Activated CD4-positive, alpha-beta T cell treated with anti-CD3 and anti-CD28 coated beads, Interleukin-2, amount 10 ng/mL, durations not matched to agents 24 days and 14 days (primary cell): ENCODE measurements around the gene PTPRD. TPM values are rescaled to one million over a fixed set of nuclear protein-coding genes. Genes with fewer than 3 reads are reported as not detected.

Experiments
- DNase-seq: peaks from one replicate; pipeline ENCODE4 v3.0.0; 2022
- H3K27ac Mint-ChIP-seq: one replicate; pipeline ENCODE4 v1.8.0; 2022; ENCODE audit warnings: mild to moderate bottlenecking, mixed read lengths
- H3K27me3 Mint-ChIP-seq: one replicate; pipeline ENCODE4 v1.8.0; 2022; ENCODE audit warnings: mixed read lengths
- H3K36me3 Mint-ChIP-seq: one replicate; pipeline ENCODE4 v1.8.0; 2022; ENCODE audit warnings: low read depth, mild to moderate bottlenecking, mixed read lengths
- H3K4me1 Mint-ChIP-seq: one replicate; pipeline ENCODE4 v1.8.0; 2021; ENCODE audit warnings: mixed read lengths
- H3K4me3 Mint-ChIP-seq: one replicate; pipeline ENCODE4 v1.8.0; 2022; ENCODE audit warnings: mild to moderate bottlenecking, moderate library complexity, mixed read lengths
- H3K9me3 Mint-ChIP-seq: one replicate; pipeline ENCODE4 v1.8.0; 2021; ENCODE audit warnings: mixed read lengths
- intact Hi-C: fragments of 100-400 bp; cut with micrococcal nuclease; formaldehyde crosslinking; loops from one replicate; pipeline ENCODE4 v1.15.1; 2023
- total RNA-seq: library from RNA; stranded (reverse); gene quantifications from 2 replicates; pipeline ENCODE4 v1.2.3, GENCODE V29; 2022

The PTPRD gene
- total RNA-seq, 1 donor from 2014 or later: not detected

DNA sequence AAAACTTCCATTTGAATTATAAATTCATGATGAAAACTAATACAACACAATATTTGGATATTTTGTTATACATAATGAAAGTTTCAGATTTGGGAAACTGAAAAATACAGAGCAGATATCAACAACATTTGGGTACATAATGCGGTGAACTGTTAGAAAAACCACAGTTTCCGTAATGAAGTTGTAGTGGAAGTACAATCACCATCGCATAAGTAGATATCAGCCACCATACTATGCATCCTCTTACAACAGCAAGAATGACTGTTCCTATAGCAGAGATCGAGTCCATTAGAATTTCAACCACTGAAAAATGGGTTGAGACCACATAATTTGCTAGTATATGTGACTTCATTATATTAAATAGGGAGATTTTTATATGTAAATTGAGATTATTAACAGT, 2043.0 kb downstream of the PTPRD start:
- Mint-ChIP-seq H3K9me3 (no peaks in the 10 kb centered on the region), H3K36me3 (no peaks in the 10 kb centered on the region), H3K4me1 (no peaks in the 10 kb centered on the region), H3K4me3 (no peak overlapping the region), H3K27ac (no peak overlapping the region), H3K27me3 (no peaks in the 10 kb centered on the region)
- intact Hi-C loops: loop anchor here (5.0 kb wide), 1 partner anchor 52 kb away; no protein-coding TSS in a partner anchor
- no peak for DNase-seq

DNA sequence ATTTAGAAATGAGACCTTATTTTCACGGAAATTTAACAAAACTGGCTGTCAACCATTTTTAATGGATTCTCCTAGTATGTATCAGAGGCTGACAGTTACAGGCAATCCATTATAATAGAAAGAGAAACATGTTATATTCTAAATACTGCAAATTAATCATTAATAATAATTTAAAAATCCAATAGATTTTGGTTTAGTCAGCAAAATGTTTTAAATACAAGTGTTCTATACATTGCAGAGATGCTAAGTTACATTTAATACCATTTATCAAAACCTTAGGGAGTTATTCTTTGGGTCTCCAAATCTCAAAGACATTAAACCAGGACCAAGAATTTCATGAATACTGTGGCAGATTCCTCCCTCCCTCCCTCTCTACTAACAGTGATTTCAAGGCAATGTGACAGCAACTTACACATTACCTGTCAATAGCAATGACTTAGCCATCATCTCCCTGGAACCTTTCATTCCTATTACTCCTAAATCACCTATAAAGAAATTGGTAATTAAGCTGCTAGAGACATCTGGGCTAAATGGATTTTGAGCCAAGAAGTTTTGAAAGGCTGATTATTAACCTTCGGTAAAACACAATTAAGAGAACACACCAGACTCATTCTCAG, 2044.7 kb downstream of the PTPRD start:
- H3K27ac Mint-ChIP-seq: no peak overlapping the region
- H3K9me3 Mint-ChIP-seq: no peaks in the 10 kb centered on the region
- no peak for DNase-seq
- no peaks in the 10 kb centered on the region for H3K27me3 Mint-ChIP-seq
- H3K4me3 Mint-ChIP-seq: no peak overlapping the region
- no peaks in the 10 kb centered on the region for H3K4me1 Mint-ChIP-seq
- intact Hi-C loops: no loop called here
- no peaks in the 10 kb centered on the region for H3K36me3 Mint-ChIP-seq

DNA sequence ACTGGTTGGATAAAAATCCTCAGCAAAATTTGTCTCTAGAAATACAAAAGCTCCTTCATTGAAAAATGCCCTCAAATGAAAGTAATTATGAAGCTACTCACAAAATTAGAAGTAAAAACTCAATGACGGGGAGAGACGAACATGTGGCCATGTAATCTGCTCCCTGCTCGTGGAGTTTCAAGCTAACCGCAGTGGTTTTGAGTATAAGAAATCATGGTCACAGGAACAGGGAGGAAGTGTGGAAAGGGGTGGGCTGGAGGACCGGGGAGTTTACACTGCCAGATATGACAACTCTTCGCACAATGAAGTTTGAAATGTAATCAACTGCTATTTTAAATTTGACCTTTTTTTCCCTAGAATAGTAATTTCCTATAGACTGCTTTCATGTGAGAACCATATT, 2047.8 kb downstream of the PTPRD start:
- Mint-ChIP-seq H3K4me1 (no peaks in the 10 kb centered on the region), H3K4me3 (no peak overlapping the region), H3K27ac (no peak overlapping the region), H3K36me3 (no peaks in the 10 kb centered on the region), H3K9me3 (no peaks in the 10 kb centered on the region), H3K27me3 (no peaks in the 10 kb centered on the region)
- intact Hi-C loops: no loop called here
- DNase-seq: no peak

DNA sequence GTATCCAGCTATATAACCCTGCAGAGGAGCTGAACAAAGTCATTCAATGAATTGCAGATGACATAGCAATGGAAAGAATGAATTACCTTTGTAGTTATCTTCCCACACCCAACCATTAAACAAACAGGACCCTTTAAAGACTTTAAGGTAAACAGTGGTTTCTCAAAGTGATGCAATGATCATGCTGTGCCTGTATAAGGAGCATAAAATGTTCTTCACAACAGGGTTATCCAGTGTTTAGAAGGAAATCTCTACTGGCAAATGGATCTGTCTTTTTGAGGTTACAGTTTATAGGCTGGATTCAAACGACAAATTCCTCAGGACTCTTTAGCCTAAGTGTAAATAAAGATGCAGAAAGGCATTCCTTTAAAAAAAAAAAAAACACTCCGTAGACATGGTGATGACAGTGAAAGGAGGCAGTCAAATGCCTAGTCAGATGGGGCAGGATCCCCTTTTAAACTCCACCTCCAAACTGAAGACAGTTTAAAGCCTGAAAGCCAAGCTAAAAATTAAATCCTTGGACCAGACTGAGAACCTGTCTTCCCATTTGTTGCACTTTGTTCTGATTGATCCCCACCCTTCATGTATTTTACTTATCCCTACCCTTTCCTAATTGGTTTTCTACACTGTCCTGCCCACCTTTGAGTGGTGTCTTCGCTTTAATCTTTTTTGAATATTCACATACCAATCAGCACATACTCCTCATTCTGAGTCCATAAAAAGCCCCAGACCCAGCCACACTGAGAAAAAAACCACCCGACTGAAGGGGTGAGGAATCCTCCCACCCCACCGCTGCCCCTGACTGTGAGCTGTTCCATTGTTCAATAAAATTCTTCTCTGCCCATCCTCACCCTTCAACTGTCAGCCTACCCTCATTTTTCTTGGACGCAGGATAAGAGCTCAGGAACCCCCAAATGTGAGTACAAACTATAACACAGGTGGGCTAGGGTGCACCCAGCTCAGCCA, 2052.0 kb downstream of the PTPRD start:
- Mint-ChIP-seq H3K4me1 (no peaks in the 10 kb centered on the region), H3K27ac (no peak overlapping the region), H3K9me3 (no peaks in the 10 kb centered on the region), H3K36me3 (no peaks in the 10 kb centered on the region), H3K27me3 (no peaks in the 10 kb centered on the region), H3K4me3 (no peak overlapping the region)
- intact Hi-C loops: no loop called here
- DNase-seq: no peak

DNA sequence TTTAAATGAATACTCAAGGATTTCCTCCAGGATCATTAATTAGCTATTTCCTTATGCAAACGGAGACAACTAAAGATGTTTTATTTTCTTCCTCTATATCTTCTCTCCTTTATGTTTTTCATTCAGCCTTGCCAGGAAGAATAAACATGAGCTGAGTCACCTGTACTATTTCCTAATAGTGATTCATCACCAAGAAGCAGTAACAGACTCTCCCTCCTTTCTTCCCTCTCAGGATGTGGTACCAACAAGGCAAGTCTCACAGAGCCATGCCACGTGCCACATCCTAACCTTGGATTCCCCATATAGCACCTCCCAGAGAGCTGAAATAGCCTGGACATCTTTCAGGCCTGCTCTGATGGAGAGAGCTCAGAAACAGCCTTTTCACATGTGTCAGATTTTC, 2054.6 kb downstream of the PTPRD start:
- H3K27ac Mint-ChIP-seq: no peak overlapping the region
- no peaks in the 10 kb centered on the region for H3K36me3 Mint-ChIP-seq
- H3K4me1 Mint-ChIP-seq: no peaks in the 10 kb centered on the region
- no peaks in the 10 kb centered on the region for H3K27me3 Mint-ChIP-seq
- no peaks in the 10 kb centered on the region for H3K9me3 Mint-ChIP-seq
- intact Hi-C loops: no loop called here
- no peak overlapping the region for H3K4me3 Mint-ChIP-seq
- DNase-seq: no peak

DNA sequence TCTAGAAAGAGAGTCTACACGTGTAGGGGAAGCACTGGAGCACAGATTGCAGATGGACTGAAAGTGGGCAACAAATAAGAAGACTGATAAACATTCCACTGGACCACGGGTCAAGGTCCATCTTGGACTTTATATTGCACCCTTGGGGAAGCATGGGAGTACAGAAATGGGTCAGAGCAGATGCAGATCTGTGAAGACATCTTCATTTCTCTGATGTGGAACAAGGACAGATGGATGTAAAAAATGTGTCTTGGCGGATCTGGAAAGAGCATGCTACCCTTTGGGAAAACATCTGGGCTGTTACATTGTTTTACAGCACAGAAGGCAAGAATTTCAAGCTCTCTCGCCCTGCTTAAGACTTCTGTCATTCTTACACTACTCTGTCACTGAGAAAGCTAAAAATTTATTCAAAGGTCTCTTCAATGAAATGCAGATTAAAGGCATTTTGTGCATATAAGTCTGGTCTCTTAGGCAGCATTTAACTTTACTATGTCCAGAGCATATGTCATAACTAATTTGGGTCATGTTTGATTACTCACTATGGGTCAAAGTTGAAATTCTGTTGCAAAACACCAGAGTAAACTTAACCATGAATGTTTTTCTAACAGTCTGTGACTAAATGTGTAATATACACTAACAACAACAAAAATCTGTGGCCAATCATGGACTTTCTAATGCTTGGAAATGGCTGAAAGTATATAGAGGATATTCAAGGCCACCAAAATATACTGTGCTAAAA, 2056.9 kb downstream of the PTPRD start:
- Mint-ChIP-seq H3K27me3 (no peaks in the 10 kb centered on the region), H3K4me3 (no peak overlapping the region), H3K4me1 (no peaks in the 10 kb centered on the region), H3K27ac (no peak overlapping the region), H3K36me3 (no peaks in the 10 kb centered on the region), H3K9me3 (no peaks in the 10 kb centered on the region)
- no peak for DNase-seq
- intact Hi-C loops: no loop called here

DNA sequence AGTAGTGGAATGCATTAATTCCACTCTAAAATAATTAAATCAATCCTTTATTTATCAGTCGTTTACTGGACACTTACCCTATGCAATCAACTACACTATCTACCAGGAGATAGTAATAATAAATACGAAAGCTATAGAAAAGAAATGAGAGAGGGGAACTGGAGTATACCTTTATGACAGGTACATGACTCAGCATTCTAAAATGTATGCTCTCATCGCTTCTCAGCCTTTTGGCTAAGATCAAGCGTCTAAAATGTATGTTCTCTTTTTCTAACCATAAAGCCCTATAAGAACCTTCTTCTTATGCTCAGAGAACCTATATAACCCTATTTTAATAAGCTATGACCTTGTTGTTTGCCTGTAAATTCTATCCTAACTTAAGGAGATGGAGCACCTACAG, 2059.4 kb downstream of the PTPRD start:
- no peak overlapping the region for H3K27ac Mint-ChIP-seq
- H3K9me3 Mint-ChIP-seq: no peaks in the 10 kb centered on the region
- no peak for DNase-seq
- H3K4me1 Mint-ChIP-seq: no peaks in the 10 kb centered on the region
- H3K36me3 Mint-ChIP-seq: no peaks in the 10 kb centered on the region
- intact Hi-C loops: no loop called here
- no peak overlapping the region for H3K4me3 Mint-ChIP-seq
- no peaks in the 10 kb centered on the region for H3K27me3 Mint-ChIP-seq

DNA sequence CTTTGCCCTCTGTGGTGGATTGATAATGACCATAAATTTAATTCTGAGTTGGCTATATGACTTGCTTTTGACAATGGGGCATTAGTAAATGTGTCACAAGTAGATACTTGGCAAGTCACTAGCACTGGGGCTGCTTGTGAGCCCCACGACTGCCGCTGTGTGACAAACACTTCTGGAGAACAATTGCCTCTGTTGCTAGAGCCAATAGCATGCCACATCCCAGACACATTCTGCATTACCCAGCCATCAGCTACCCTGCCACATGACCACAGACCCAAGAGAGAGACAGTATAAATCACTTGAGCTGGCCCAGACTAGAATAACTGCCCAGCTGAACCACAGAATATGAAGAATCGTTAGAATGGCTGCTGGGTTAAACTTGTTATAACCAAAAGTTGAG, 2060.1 kb downstream of the PTPRD start:
- Mint-ChIP-seq H3K4me3 (no peak overlapping the region), H3K9me3 (no peaks in the 10 kb centered on the region), H3K36me3 (no peaks in the 10 kb centered on the region), H3K27me3 (no peaks in the 10 kb centered on the region), H3K4me1 (no peaks in the 10 kb centered on the region), H3K27ac (no peak overlapping the region)
- DNase-seq: no peak
- intact Hi-C loops: no loop called here

DNA sequence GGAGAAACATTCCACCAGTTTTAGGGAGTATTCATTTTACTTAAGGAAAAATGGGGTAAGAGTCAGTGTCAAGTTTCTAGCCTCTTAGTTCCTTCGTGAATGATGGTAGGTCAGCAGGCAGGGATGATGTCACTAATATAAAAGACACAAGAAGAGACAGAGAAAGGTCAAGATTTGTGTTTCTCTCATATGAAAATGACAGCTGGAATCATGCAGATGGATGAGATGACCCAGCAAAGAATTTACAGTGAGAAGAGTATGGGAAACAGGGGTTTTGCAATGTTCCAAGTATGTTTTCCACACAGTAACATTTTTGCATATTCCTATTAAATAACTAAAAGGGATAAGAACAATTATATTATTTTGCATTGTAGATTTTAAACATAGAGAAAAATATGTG, 2063.6 kb downstream of the PTPRD start:
- no peak for DNase-seq
- intact Hi-C loops: no loop called here
- H3K36me3 Mint-ChIP-seq: no peaks in the 10 kb centered on the region
- no peak overlapping the region for H3K27ac Mint-ChIP-seq
- no peaks in the 10 kb centered on the region for H3K27me3 Mint-ChIP-seq
- no peaks in the 10 kb centered on the region for H3K4me1 Mint-ChIP-seq
- H3K9me3 Mint-ChIP-seq: no peaks in the 10 kb centered on the region
- H3K4me3 Mint-ChIP-seq: no peak overlapping the region

DNA sequence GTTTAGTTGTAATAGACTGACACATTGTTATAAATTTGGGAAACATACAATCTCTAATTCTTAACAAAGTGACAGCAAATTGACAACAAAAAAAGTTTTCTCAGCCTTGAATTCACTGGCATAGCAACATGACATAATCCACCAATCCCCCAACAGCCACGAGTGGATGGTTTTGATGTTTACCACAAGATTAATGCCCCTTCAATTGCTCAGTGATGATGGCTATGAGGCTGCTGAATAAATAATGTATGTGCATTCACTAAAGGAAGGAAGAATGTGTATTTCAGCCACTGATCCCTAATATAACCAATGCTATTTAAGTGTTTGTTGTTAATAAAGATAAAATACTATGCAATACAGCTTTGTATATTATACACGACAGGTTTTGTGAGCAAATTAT, 2069.6 kb downstream of the PTPRD start:
- Mint-ChIP-seq H3K36me3 (no peaks in the 10 kb centered on the region), H3K27me3 (no peaks in the 10 kb centered on the region), H3K4me1 (no peaks in the 10 kb centered on the region), H3K4me3 (no peak overlapping the region), H3K9me3 (no peaks in the 10 kb centered on the region), H3K27ac (no peak overlapping the region)
- intact Hi-C loops: no loop called here
- DNase-seq: no peak

DNA sequence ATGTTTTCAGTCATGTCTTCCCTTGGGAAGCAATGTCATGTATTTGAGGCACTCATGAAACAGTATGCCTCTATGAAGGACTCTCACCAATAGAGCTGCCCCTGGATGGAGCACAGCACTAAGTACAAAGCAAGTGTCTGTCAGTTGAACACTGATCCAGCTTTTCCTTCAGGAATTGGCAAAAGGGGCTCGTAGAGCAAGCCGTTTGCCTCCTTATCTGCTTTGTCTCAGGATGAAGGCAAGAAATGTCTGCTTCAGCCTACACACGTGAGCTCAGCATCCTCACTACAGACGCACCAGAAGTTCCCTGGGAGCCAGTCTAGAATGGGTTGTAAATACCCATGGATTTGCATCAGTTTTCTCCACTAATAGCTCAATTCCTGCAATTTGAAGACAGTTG, 2070.3 kb downstream of the PTPRD start:
- Mint-ChIP-seq H3K27ac (no peak overlapping the region), H3K4me3 (no peak overlapping the region), H3K9me3 (no peaks in the 10 kb centered on the region), H3K27me3 (no peaks in the 10 kb centered on the region), H3K4me1 (no peaks in the 10 kb centered on the region), H3K36me3 (no peaks in the 10 kb centered on the region)
- intact Hi-C loops: no loop called here
- no peak for DNase-seq

DNA sequence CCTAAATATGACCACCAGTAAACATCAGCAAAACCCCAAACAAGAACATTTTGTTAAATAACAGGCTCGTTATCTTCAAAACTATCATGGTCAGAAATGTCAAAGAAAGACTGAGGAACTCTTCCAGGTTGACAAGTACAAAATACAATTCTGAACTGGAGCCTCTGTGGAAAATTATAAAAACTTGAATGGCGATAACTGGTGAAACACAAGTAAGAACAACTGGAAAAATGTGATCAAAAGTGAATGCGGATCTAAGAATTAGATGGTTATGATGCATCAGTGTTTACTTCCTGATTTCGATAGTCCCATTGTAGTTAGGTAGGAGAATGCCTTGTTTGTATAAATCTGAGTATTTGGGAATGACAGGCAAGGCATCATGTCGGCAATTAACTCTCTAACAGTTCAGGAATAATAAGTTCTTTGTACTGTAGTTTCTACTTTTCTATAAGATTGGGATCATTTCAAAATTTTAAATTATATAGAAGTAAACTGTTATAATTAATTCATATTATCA, 2073.1 kb downstream of the PTPRD start:
- no peak for DNase-seq
- Mint-ChIP-seq H3K4me3 (no peak overlapping the region), H3K36me3 (no peaks in the 10 kb centered on the region), H3K4me1 (no peaks in the 10 kb centered on the region), H3K9me3 (no peaks in the 10 kb centered on the region), H3K27ac (no peak overlapping the region), H3K27me3 (no peaks in the 10 kb centered on the region)
- intact Hi-C loops: no loop called here

DNA sequence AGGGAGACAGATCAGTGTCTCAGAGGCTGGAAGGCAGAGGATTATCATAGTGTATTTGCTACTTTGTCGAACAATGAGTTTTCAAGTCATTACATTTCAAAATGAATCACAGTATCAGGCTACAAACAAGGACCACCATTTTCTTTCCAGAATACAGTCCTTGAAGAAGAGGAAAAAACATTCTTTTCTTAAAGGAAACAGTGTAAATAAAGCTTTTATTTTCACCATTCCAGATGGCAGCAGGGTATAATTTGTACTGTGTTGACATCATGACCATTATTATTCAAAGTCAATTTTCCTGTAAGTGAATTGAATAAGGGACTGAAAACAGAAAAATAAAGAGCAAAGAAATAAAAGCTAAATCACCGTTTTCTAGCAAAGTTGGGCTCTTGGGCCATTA, 2076.0 kb downstream of the PTPRD start:
- no peaks in the 10 kb centered on the region for H3K4me1 Mint-ChIP-seq
- H3K36me3 Mint-ChIP-seq: no peaks in the 10 kb centered on the region
- no peak for DNase-seq
- no peak overlapping the region for H3K27ac Mint-ChIP-seq
- H3K9me3 Mint-ChIP-seq: no peaks in the 10 kb centered on the region
- intact Hi-C loops: no loop called here
- H3K27me3 Mint-ChIP-seq: no peaks in the 10 kb centered on the region
- no peak overlapping the region for H3K4me3 Mint-ChIP-seq

DNA sequence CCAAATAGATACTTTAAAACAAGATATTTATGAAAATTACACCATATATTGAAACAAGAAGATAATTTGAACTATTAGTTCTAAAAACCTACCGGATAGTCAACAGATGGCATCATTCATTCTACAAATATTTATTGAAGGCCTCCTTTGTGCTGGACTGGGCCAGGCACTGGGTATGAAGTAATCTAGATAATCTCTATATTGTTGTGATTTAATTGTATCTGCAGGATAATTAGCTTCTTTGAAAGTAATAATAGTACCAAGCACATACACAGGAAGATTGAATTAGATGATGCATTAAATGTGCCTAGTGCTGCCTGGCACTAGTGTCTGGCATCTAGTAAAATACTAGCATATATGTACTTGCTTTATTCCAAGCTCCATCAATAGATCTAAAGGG, 2078.0 kb downstream of the PTPRD start:
- Mint-ChIP-seq H3K27ac (no peak overlapping the region), H3K4me3 (no peak overlapping the region), H3K36me3 (no peaks in the 10 kb centered on the region), H3K4me1 (no peaks in the 10 kb centered on the region), H3K27me3 (no peaks in the 10 kb centered on the region), H3K9me3 (no peaks in the 10 kb centered on the region)
- intact Hi-C loops: no loop called here
- DNase-seq: no peak
